HepG2 (cell line): Measurements from ENCODE around the gene STXBP5L. TPM values are rescaled to one million over a fixed set of nuclear protein-coding genes. Genes with fewer than 3 reads are reported as not detected.

ENCODE experiments used
- ATAC-seq: fragments of 200-7000 bp; cut with Tn5 transposase; 3 replicates; pipeline ENCODE4 v1.9.1; 2020; ENCODE audit warnings: mild to moderate bottlenecking, moderate library complexity
- BruUV-seq: library from RNA; stranded (reverse); fragments of 400-500 nt; replicated peaks from 2 replicates; lab custom pipeline; 2021; lab: Mats Ljungman, UMichigan
- CTCF ChIA-PET: fragments of 300-600 bp; formaldehyde crosslinking; extraction: SDS; loops from one replicate; lab custom pipeline; 2021; ENCODE audit warnings: low total read pairs, inconsistent platforms, low intra/inter-chr PET ratio; lab: Yijun Ruan, JAX
- POLR2A ChIA-PET: fragments of 350-600 bp; sonication (Branson Sonifier 250); formaldehyde crosslinking; loops from one replicate; lab custom pipeline; 2020; ENCODE audit warnings: antibody characterized with exemption, inconsistent platforms; lab: Yijun Ruan, JAX
- DNase-seq: peaks from one replicate; pipeline ENCODE4 v3.0.0-alpha.2; 2015; ENCODE audit warnings: low spot score
- FAIRE-seq: peaks from 3 replicates; lab custom pipeline; 2011; peaks lifted over from hg19 to GRCh38; lab: Jason Lieb, UNC
- H2AFZ ChIP-seq: one replicate; pipeline ENCODE4 v1.6.1; 2011; ENCODE audit warnings: low read length, inconsistent platforms
- H3K27ac ChIP-seq: fragments of 300-600 bp; 3 replicates; pipeline ENCODE4 v1.8.0; 2011; ENCODE audit warnings: mixed run types, mild to moderate bottlenecking, mixed read lengths, low read length, inconsistent platforms; ENCODE audit not compliant: insufficient read depth; ENCODE audit errors: extremely low read length
- H3K27me3 ChIP-seq, 2 experiments: fragments of 200-600 bp in 1 of 2; 2 replicates in 1 of 2; 3 replicates in 1 of 2; pipeline versions ENCODE4 v1.6.0 to v1.8.0; 2011; ENCODE audit warnings: low read length in 2 of 2, mild to moderate bottlenecking in 2 of 2, moderate library complexity in 2 of 2, inconsistent platforms in 1 of 2; ENCODE audit not compliant: insufficient read depth in 2 of 2, control insufficient read depth in 1 of 2
- H3K36me3 ChIP-seq, 2 experiments: fragments of 200-600 bp in 1 of 2; replicated peaks in 1 of 2; 2 replicates in 1 of 2; 3 replicates in 1 of 2; pipeline versions ENCODE4 v1.5.1 to v1.8.0; 2011; ENCODE audit warnings: low read length in 2 of 2, inconsistent platforms in 1 of 2; ENCODE audit not compliant: insufficient read depth in 2 of 2, control insufficient read depth in 1 of 2
- H3K4me1 ChIP-seq: 2 replicates; pipeline ENCODE4 v1.5.1; 2012; ENCODE audit warnings: low read length, inconsistent platforms; ENCODE audit not compliant: insufficient read depth
- H3K4me2 ChIP-seq: 2 replicates; pipeline ENCODE4 v1.6.0; 2011; ENCODE audit warnings: low read depth, low read length, inconsistent platforms
- H3K4me3 ChIP-seq, 3 experiments: fragments of 200-600 bp in 1 of 3; sonication (generic), shearing (Covaris generic) in 1 of 3; replicated peaks in 1 of 3; 2 replicates each; pipeline ENCODE4 v1.5.1; 2011 to 2016; ENCODE audit warnings: low read length in 3 of 3, inconsistent platforms in 2 of 3, low read depth in 2 of 3, mild to moderate bottlenecking in 2 of 3, control low read depth in 1 of 3, mixed read lengths in 1 of 3; ENCODE audit not compliant: insufficient read depth in 1 of 3
- H3K79me2 ChIP-seq: one replicate; pipeline ENCODE4 v1.6.1; 2011; ENCODE audit warnings: low read length, inconsistent platforms; ENCODE audit not compliant: insufficient read depth
- H3K9ac ChIP-seq: 2 replicates; pipeline ENCODE4 v1.6.0; 2011; ENCODE audit warnings: mild to moderate bottlenecking, low read depth, low read length, inconsistent platforms; ENCODE audit not compliant: insufficient read depth
- H3K9me3 ChIP-seq: 2 replicates; pipeline ENCODE4 v1.5.1; 2012; ENCODE audit warnings: mild to moderate bottlenecking, low read length
- H4K20me1 ChIP-seq: 2 replicates; pipeline ENCODE4 v1.6.0; 2011; ENCODE audit warnings: inconsistent platforms, mild to moderate bottlenecking, low read length, moderate library complexity; ENCODE audit not compliant: insufficient read depth
- DBP ChIP-seq: sonication (generic); formaldehyde crosslinking; IDR thresholded peaks from 2 replicates; pipeline ENCODE4 v1.4.0; 2020; ENCODE audit warnings: missing genetic modification reagents; ENCODE audit errors: not compliant biosample characterization
- HMGXB4 ChIP-seq, 2 experiments: sonication (generic) in 1 of 2; formaldehyde crosslinking in 1 of 2; IDR thresholded peaks; 2 replicates each; pipeline versions ENCODE4 v1.4.0 to v1.6.1; 2018 to 2020; ENCODE audit warnings: missing genetic modification reagents in 2 of 2, borderline replicate concordance in 1 of 2, low read depth in 1 of 2, mild to moderate bottlenecking in 1 of 2, missing biosample characterization in 1 of 2
- KLF13 ChIP-seq: sonication (generic); formaldehyde crosslinking; IDR thresholded peaks from 2 replicates; pipeline ENCODE4 v1.4.0; 2020; ENCODE audit warnings: mild to moderate bottlenecking, missing genetic modification reagents
- NR2F1 ChIP-seq, 2 experiments: fragments of 450-650 bp in 1 of 2; formaldehyde crosslinking in 1 of 2; IDR thresholded peaks; 2 replicates each; pipeline versions ENCODE4 v1.5.0 to v1.6.1; 2016 to 2020; ENCODE audit warnings: mild to moderate bottlenecking in 1 of 2, missing compliant biosample characterization in 1 of 2, missing genetic modification reagents in 1 of 2, moderate library complexity in 1 of 2
- RARA ChIP-seq: IDR thresholded peaks from 2 replicates; pipeline ENCODE4 v1.6.1; 2016; ENCODE audit warnings: missing genetic modification reagents, missing compliant biosample characterization
- SOX5 ChIP-seq: IDR thresholded peaks from 2 replicates; pipeline ENCODE4 v1.6.1; 2016; ENCODE audit warnings: borderline replicate concordance
- ZNF136 ChIP-seq: sonication (generic); formaldehyde crosslinking; IDR thresholded peaks from 2 replicates; pipeline ENCODE4 v1.8.1; 2022; ENCODE audit warnings: low read depth, mild to moderate bottlenecking, moderate library complexity, missing genetic modification reagents
- WGBS: methylation state at CpG from one replicate; pipeline ENCODE4 v1.1.6; 2017; ENCODE audit warnings: low lambda C conversion rate; 5-methylcytosine and 5-hydroxymethylcytosine counted together
- in situ Hi-C: cut with HindIII; loops from 2 replicates; pipeline ENCODE4 v1.10.0; 2017; ENCODE audit warnings: low pct_unique_long_range_greater_than_20kb; ENCODE audit not compliant: extremely low pct_ligation_motif_present
- intact Hi-C: fragments of 100-400 bp; cut with micrococcal nuclease; formaldehyde crosslinking; loops from one replicate; pipeline ENCODE4 v1.10.0; 2022; ENCODE audit not compliant: unreplicated experiment
- polyA plus RNA-seq, 8 experiments: library from polyadenylated mRNA; depleted of rRNA in 3 of 8; stranded (reverse) in 7 of 8; unstranded in 1 of 8; fragments of >200 nt; fragmentation: Illumina TruSeq in 4 of 8; extraction: Trizol in 4 of 8; gene quantifications; 2 replicates each; pipeline versions ENCODE4 v1.2.1 to v1.2.3, GENCODE V29; 2011 to 2016; ENCODE audit warnings: low read depth in 4 of 8, missing spikeins in 1 of 8, mixed read lengths in 1 of 8; ENCODE audit not compliant: insufficient read depth in 1 of 8
- total RNA-seq, 5 experiments: library from RNA; depleted of rRNA; stranded (reverse); fragments of >200 nt; fragmentation: Illumina TruSeq; extraction: Trizol; gene quantifications; 2 replicates each; pipeline ENCODE4 v1.2.3, GENCODE V29; 2016; ENCODE audit warnings: low read depth in 1 of 5

Gene STXBP5L
- total and polyA plus RNA-seq, 2 of the 13 experiments (the other 11 are each of a cell fraction or from before 2014, with no cell fraction given) = not detected

DNA sequence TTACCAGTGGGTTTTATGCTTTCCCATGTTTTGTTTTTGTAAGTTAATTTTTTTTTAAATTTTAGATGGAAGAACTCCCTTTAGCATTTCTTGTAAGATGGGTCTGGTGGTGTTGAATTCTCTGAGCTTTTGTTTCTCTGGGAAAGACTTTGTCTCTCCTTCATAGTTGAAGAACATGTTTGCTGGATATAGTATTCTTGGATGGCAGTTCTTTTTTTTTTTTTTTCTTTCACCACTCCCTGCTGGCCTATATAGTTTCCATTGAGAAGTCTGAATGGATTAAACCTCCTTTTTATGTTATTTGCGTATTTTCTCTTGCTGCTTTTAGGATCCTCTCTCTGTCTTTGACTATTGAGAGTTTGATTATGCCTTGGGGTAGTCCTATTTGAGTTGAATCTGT lies 18.1 kb downstream of the STXBP5L start:
- Histone ChIP-seq H3K9ac (no peak overlapping the region), H3K4me3 (no peak overlapping the region), H3K9me3 (peaks cover 25% of the 10 kb centered on the region; the same call in 1 of the 2 replicates), H3K4me2 (no peak overlapping the region), H3K27me3 (no peaks in the 10 kb centered on the region), H3K4me1 (no peaks in the 10 kb centered on the region), H3K36me3 (no peaks in the 10 kb centered on the region), H3K79me2 (no peaks in the 10 kb centered on the region), H4K20me1 (no peaks in the 10 kb centered on the region), H3K27ac (no peak overlapping the region), H2AFZ (no peak overlapping the region)
- TF ChIP-seq ZNF136 (CRISPR knock-in tag) = 0 out of 2 replicates have a peak, but pooled peaks have one; percentile 84
- TF ChIP-seq NR2F1 (CRISPR knock-in tag; IDR thresholded peaks at IDR 0.05) = no peak
- DNase-seq = no peak
- CTCF ChIA-PET = no interaction called here
- WGBS = 15% methylated on average over 1 of the region's 1 CpG
- no peak for FAIRE-seq
- intact Hi-C loops = no loop called here
- no TSS peak for BruUV-seq
- in situ Hi-C loops = no loop called here
- no peak for ATAC-seq
- POLR2A ChIA-PET = no interaction called here

- Histone ChIP-seq H3K36me3 (no peaks in the 10 kb centered on the region), H3K4me3 (no peak overlapping the region), H3K4me1 (no peaks in the 10 kb centered on the region), H3K4me2 (no peak overlapping the region), H3K27ac (no peak overlapping the region), H4K20me1 (no peaks in the 10 kb centered on the region), H3K9ac (no peak overlapping the region), H3K27me3 (no peaks in the 10 kb centered on the region), H2AFZ (no peak overlapping the region), H3K9me3 (peaks cover 25% of the 10 kb centered on the region; the same call in 1 of the 2 replicates), H3K79me2 (no peaks in the 10 kb centered on the region)
- DNase-seq = no peak
- CTCF ChIA-PET = no interaction called here
- TF ChIP-seq SOX5 (CRISPR knock-in tag) (no peak), DBP (CRISPR knock-in tag) (no peak), KLF13 (CRISPR knock-in tag) (no peak), RARA (CRISPR knock-in tag) (no peak), HMGXB4 (CRISPR knock-in tag; IDR thresholded peaks at IDR 0.05; ENCODE audit: borderline replicate concordance in 1 of 2, low read depth in 1 of 2) (no peak)
- 56% methylated on average over 1 of the region's 1 CpG for WGBS
- intact Hi-C loops (no loop called here), in situ Hi-C loops (no loop called here)
- no TSS peak for BruUV-seq
- no peak for ATAC-seq
- POLR2A ChIA-PET = no interaction called here
- FAIRE-seq = no peak
These were observed 21.0 kb downstream of the STXBP5L start for GRCh38 chr3:120928991-120929390.
